Measurements from ENCODE around the gene TMPRSS9. TPM values are rescaled to one million over a fixed set of nuclear protein-coding genes. Genes with fewer than 3 reads are reported as not detected.
"Not testable (repeated sequence)": the region's sequence is repeated elsewhere in the genome, so short reads cannot be mapped to it uniquely, and the experiment has no call there.

The TMPRSS9 gene
- total RNA-seq, 1 donor from 2014 or later = not detected

- no peak for ATAC-seq (ENCODE audit: poor library complexity)
Measured at GRCh38 chr19:2460245-2460644, 100.2 kb downstream of the TMPRSS9 start.

GRCh38 chr19:2461751-2462634 lies 101.9 kb downstream of the TMPRSS9 start:
- intact Hi-C loops (cut with DNase I) = no loop called here
- ATAC-seq (ENCODE audit: poor library complexity) (peak; percentile 76), DNase-seq (peak; percentile 78)

More at GRCh38 chr19:2460245-2460644, 100.2 kb downstream of the TMPRSS9 start:
- DNase-seq = no peak
- intact Hi-C loops (cut with DNase I) = no loop called here

GRCh38 chr19:2462635-2463421 lies 102.8 kb downstream of the TMPRSS9 start:
- ATAC-seq (ENCODE audit: poor library complexity) (peak; percentile 85), DNase-seq (peak; percentile 93)
- intact Hi-C loops (cut with DNase I) = no loop called here

GRCh38 chr19:2463694-2464093 lies 103.6 kb downstream of the TMPRSS9 start:
- DNase-seq; ATAC-seq (ENCODE audit: poor library complexity); intact Hi-C loops (cut with DNase I): not testable (repeated sequence)

- ATAC-seq (ENCODE audit: poor library complexity) (no peak), DNase-seq (no peak)
- intact Hi-C loops (cut with DNase I) = no loop called here
Measured at GRCh38 chr19:2464389-2464788, 104.3 kb downstream of the TMPRSS9 start.

- no peak for DNase-seq
- ATAC-seq (ENCODE audit: poor library complexity) = no peak
- intact Hi-C loops (cut with DNase I) = no loop called here
Measured at GRCh38 chr19:2468596-2468995, 108.5 kb downstream of the TMPRSS9 start.

GRCh38 chr19:2469102-2469914 lies 109.2 kb downstream of the TMPRSS9 start:
- ATAC-seq (ENCODE audit: poor library complexity) (no peak), DNase-seq (no peak)
- intact Hi-C loops (cut with DNase I) = no loop called here

GRCh38 chr19:2469915-2470200 lies 109.8 kb downstream of the TMPRSS9 start:
- DNase-seq; ATAC-seq (ENCODE audit: poor library complexity); intact Hi-C loops (cut with DNase I): not testable (repeated sequence)

GRCh38 chr19:2474232-2475017 lies 114.4 kb downstream of the TMPRSS9 start:
- peak; percentile 93 for DNase-seq
- intact Hi-C loops (cut with DNase I) = loop anchor here (2.0 to 5.0 kb wide), 2 partner anchors 68 to 136 kb away; no protein-coding TSS in a partner anchor
- ATAC-seq (ENCODE audit: poor library complexity) = peak; percentile 72

- peak; percentile 41 for ATAC-seq (ENCODE audit: poor library complexity)
- peak; percentile 78 for DNase-seq
- intact Hi-C loops (cut with DNase I) = loop anchor here (2.0 to 5.0 kb wide), 2 partner anchors 67 to 136 kb away; no protein-coding TSS in a partner anchor
Measured at GRCh38 chr19:2475018-2475701, 115.1 kb downstream of the TMPRSS9 start.

Small RNA genes lying within 50 kb of the gene (microRNA-seq; reads per million reads assigned to microRNA genes)
- gene MIR7108 = not detected

Other genes starting within 250 kb of the TMPRSS9 start
- 69.6 TPM for gene AP3D1, start 208.7 kb upstream of the TMPRSS9 start, total RNA-seq
- 9.6 TPM for gene DOT1L, start 196.3 kb upstream of the TMPRSS9 start, total RNA-seq
- 59.6 TPM for gene PLEKHJ1, start 123.9 kb upstream of the TMPRSS9 start, total RNA-seq
- 30.0 TPM for gene SF3A2, start 123.4 kb upstream of the TMPRSS9 start, total RNA-seq
- gene AMH, start 110.9 kb upstream of the TMPRSS9 start, total RNA-seq = 0.24 TPM
- gene JSRP1, start 103.8 kb upstream of the TMPRSS9 start, total RNA-seq = 0.35 TPM
- gene PEAK3, start 78.1 kb upstream of the TMPRSS9 start, total RNA-seq = 0.70 TPM
- gene LINGO3, start 52.1 kb upstream of the TMPRSS9 start, total RNA-seq = not detected
- 37.3 TPM for gene LSM7, start 31.7 kb upstream of the TMPRSS9 start, total RNA-seq
- 23.9 TPM for gene SPPL2B, start 31.6 kb upstream of the TMPRSS9 start, total RNA-seq
- 96.6 TPM for gene TIMM13, start 67.3 kb downstream of the TMPRSS9 start, total RNA-seq
- 13.9 TPM for gene LMNB2, start 96.7 kb downstream of the TMPRSS9 start, total RNA-seq
- gene GADD45B, start 115.9 kb downstream of the TMPRSS9 start, total RNA-seq = 42.1 TPM